Keratinocyte (primary cell): ENCODE data around the gene COPS3. TPM values are rescaled to one million over a fixed set of nuclear protein-coding genes. Genes with fewer than 3 reads are reported as not detected.

Experiments
- DNase-seq: peaks from one replicate; pipeline ENCODE4 v3.0.0-alpha.2; 2011; ENCODE audit warnings: low read depth, missing footprints, low spot score
- FAIRE-seq: peaks from 2 replicates; lab custom pipeline; 2011; peaks lifted over from hg19 to GRCh38; lab: Jason Lieb, UNC
- H2AFZ ChIP-seq: 2 replicates; pipeline ENCODE4 v1.6.0; 2012; ENCODE audit warnings: low read length, control low read depth, inconsistent platforms; ENCODE audit not compliant: control insufficient read depth
- H3K27ac ChIP-seq: 2 replicates; pipeline ENCODE4 v1.5.1; 2011; ENCODE audit warnings: low read length; ENCODE audit not compliant: control insufficient read depth, insufficient read depth
- H3K27me3 ChIP-seq: 3 replicates; pipeline ENCODE4 v1.6.0; 2011; ENCODE audit warnings: low read length; ENCODE audit not compliant: control insufficient read depth, insufficient read depth; ENCODE audit errors: extremely low read depth
- H3K36me3 ChIP-seq, 2 experiments: 2 replicates in 1 of 2; 3 replicates in 1 of 2; pipeline ENCODE4 v1.5.1; 2011; ENCODE audit warnings: low read length in 2 of 2, mild to moderate bottlenecking in 1 of 2; ENCODE audit not compliant: control insufficient read depth in 2 of 2, insufficient read depth in 2 of 2; ENCODE audit errors: extremely low read depth in 1 of 2
- H3K4me1 ChIP-seq: 3 replicates; pipeline ENCODE4 v1.5.1; 2011; ENCODE audit warnings: low read length; ENCODE audit not compliant: control insufficient read depth, insufficient read depth; ENCODE audit errors: extremely low read depth
- H3K4me2 ChIP-seq: 3 replicates; pipeline ENCODE4 v1.6.0; 2011; ENCODE audit warnings: low read depth, low read length; ENCODE audit not compliant: control insufficient read depth, insufficient read depth; ENCODE audit errors: extremely low read depth
- H3K4me3 ChIP-seq, 3 experiments: fragments of 200-600 bp in 1 of 3; sonication (generic) in 1 of 3; 2 replicates in 2 of 3; 3 replicates in 1 of 3; pipeline ENCODE4 v1.5.1; 2011 to 2016; ENCODE audit warnings: low read length in 3 of 3, mild to moderate bottlenecking in 3 of 3, control low read depth in 2 of 3, inconsistent platforms in 1 of 3, low read depth in 1 of 3, mixed read lengths in 1 of 3, mixed run types in 1 of 3, moderate library complexity in 1 of 3; ENCODE audit not compliant: control insufficient read depth in 2 of 3, insufficient read depth in 2 of 3; ENCODE audit errors: extremely low read depth in 1 of 3
- H3K79me2 ChIP-seq: 2 replicates; pipeline ENCODE4 v1.6.0; 2012; ENCODE audit warnings: low read length; ENCODE audit not compliant: control insufficient read depth, insufficient read depth
- H3K9ac ChIP-seq: 3 replicates; pipeline ENCODE4 v1.6.0; 2011; ENCODE audit warnings: low read length; ENCODE audit not compliant: control insufficient read depth, insufficient read depth; ENCODE audit errors: extremely low read depth
- H3K9me1 ChIP-seq: 3 replicates; pipeline ENCODE4 v1.6.0; 2011; ENCODE audit warnings: low read length; ENCODE audit not compliant: control insufficient read depth, insufficient read depth; ENCODE audit errors: extremely low read depth
- H3K9me3 ChIP-seq: 2 replicates; pipeline ENCODE4 v1.5.1; 2012; ENCODE audit warnings: low read depth, low read length; ENCODE audit not compliant: control insufficient read depth
- H4K20me1 ChIP-seq: 3 replicates; pipeline ENCODE4 v1.6.0; 2011; ENCODE audit warnings: low read length; ENCODE audit not compliant: control insufficient read depth, insufficient read depth; ENCODE audit errors: extremely low read depth
- EZH2 ChIP-seq: IDR thresholded peaks from one replicate; pipeline ENCODE4 v1.6.1; 2012; ENCODE audit warnings: inconsistent platforms, mild to moderate bottlenecking, low read length, moderate library complexity
- dilution Hi-C: fragments of 300-500 bp; cut with MboI; formaldehyde crosslinking; loops from one replicate; pipeline ENCODE4 v1.7.0; 2020; ENCODE audit warnings: low sequenced_read_pairs; ENCODE audit not compliant: extremely low pct_ligation_motif_present
- polyA plus RNA-seq, 5 experiments: library from polyadenylated mRNA; depleted of rRNA in 3 of 5; stranded (reverse) in 3 of 5; stranded (forward) in 1 of 5; unstranded in 1 of 5; fragments of >200 nt; gene quantifications; 1 replicate in 1 of 5; 2 replicates in 3 of 5; 3 replicates in 1 of 5; pipeline versions ENCODE4 v1.2.1 to v1.2.3, GENCODE V29; 2011 to 2012; ENCODE audit warnings: missing spikeins in 2 of 5, low read depth in 1 of 5, low replicate concordance in 1 of 5
- TF ChIP-seq, protein P1 (sequence below), 3 experiments: IDR thresholded peaks in 1 of 3; conservative IDR thresholded peaks in 1 of 3; optimal IDR thresholded peaks in 1 of 3; 2 replicates in 2 of 3; 3 replicates in 1 of 3; pipeline versions ENCODE3 to v1.5.1; 2011; ENCODE audit warnings: low read length in 3 of 3, mild to moderate bottlenecking in 3 of 3, moderate library complexity in 2 of 3, control low read depth in 1 of 3, inconsistent platforms in 1 of 3; ENCODE audit not compliant: insufficient read depth in 2 of 3; ENCODE audit errors: extremely low read depth in 1 of 3

COPS3 gene
- polyA plus RNA-seq, 1 donor (not counting 4 experiments of a cell fraction or from before 2014, with no cell fraction given), result 89.7 TPM

DNA sequence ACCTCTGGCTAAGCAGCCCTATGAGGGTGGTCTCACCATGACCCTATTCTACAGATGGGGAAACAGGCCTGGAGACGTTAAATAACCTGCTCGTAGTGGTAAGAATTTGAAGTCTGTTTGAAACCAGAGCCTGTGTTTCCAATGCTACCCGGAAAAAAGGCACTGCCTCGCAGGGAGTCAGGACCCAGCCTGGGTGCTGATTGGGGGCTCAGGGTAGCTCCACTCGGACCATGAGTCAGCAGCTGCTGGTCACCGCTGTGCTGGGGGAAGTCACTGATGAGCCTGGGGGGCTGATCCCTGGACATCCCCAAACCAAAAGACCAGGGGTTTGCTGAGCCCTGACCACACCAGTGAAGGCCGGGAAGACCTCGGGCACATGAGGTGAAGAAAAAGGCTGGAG, 65.5 kb downstream of the COPS3 start:
- dilution Hi-C loops, result no loop called here
- H3K4me3 ChIP-seq, result no peak overlapping the region
- FAIRE-seq, result no peak

DNA sequence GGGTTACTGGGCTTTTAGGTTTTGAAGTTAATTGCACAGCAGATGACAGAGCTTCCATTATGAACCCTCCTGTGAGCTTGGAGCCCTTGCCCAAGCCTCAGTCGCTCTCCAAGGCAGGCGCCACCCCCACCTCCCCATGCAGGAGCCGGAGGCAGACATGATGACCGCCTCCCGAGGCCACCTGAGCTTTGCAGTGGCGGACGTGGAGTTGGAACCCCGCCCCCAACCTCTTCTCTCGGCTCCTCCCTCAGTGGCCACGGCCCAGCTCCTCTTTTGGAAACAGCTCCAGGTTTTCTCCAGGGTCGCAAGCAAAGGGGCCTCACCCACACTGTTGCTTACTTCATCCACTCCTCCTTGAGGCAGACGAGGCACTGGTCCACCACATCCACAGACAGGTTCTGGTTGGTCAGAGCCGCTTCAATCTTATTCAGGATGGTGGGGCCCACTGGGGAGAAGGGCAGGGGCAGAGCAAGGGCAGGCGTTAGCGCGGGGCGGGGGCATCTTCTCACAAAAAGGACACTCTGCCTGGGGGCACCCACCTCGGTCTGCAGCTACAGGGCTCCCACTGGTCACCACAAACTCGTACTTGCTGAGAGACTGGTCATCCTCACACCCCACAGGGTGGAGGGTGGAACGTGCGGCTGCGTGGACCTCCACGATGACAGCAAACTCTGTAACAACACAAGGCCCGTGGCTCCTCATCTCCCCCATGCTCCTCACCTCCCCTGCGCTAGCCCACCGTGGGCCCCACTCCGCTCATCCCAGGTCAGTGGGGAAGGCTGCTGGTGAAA, 66.2 kb downstream of the COPS3 start:
- DNase-seq, result no peak
- dilution Hi-C loops, result no loop called here
- peaks cover 26 to 57% of the 10 kb centered on the region in 2 experiments for H3K36me3 ChIP-seq

More for the DNA sequence above, 65.5 kb downstream of the COPS3 start:
- peaks cover 29 to 60% of the 10 kb centered on the region in 2 experiments for H3K36me3 ChIP-seq
- peaks cover under 1% of the 10 kb centered on the region for H4K20me1 ChIP-seq
- DNase-seq, result no peak
- H3K4me1 ChIP-seq, result no peaks in the 10 kb centered on the region
- H3K9ac ChIP-seq, result no peak overlapping the region
- H3K79me2 ChIP-seq, result no peaks in the 10 kb centered on the region
- H3K9me3 ChIP-seq, result no peaks in the 10 kb centered on the region
- no peak overlapping the region for H3K27ac ChIP-seq
- H3K27me3 ChIP-seq, result no peaks in the 10 kb centered on the region
- TF ChIP-seq EZH2, result no peak
- TF ChIP-seq, protein P1, sequence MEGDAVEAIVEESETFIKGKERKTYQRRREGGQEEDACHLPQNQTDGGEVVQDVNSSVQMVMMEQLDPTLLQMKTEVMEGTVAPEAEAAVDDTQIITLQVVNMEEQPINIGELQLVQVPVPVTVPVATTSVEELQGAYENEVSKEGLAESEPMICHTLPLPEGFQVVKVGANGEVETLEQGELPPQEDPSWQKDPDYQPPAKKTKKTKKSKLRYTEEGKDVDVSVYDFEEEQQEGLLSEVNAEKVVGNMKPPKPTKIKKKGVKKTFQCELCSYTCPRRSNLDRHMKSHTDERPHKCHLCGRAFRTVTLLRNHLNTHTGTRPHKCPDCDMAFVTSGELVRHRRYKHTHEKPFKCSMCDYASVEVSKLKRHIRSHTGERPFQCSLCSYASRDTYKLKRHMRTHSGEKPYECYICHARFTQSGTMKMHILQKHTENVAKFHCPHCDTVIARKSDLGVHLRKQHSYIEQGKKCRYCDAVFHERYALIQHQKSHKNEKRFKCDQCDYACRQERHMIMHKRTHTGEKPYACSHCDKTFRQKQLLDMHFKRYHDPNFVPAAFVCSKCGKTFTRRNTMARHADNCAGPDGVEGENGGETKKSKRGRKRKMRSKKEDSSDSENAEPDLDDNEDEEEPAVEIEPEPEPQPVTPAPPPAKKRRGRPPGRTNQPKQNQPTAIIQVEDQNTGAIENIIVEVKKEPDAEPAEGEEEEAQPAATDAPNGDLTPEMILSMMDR (optimal IDR thresholded peaks at IDR 0.05 in 1 of 3, IDR thresholded peaks at IDR 0.05 in 1 of 3, conservative IDR thresholded peaks at IDR 0.05 in 1 of 3; ENCODE audit: extremely low read depth in 1 of 3, insufficient read depth in 2 of 3, low read length in 3 of 3), result no peak
- H2AFZ ChIP-seq, result no peak overlapping the region
- H3K9me1 ChIP-seq, result no peaks in the 10 kb centered on the region
- H3K4me2 ChIP-seq, result no peak overlapping the region

More for the DNA sequence above, 66.2 kb downstream of the COPS3 start:
- Histone ChIP-seq H3K4me2 (no peak overlapping the region), H3K79me2 (no peaks in the 10 kb centered on the region), H3K4me3 (no peak overlapping the region), H4K20me1 (no peaks in the 10 kb centered on the region), H2AFZ (no peak overlapping the region), H3K27ac (no peak overlapping the region), H3K27me3 (no peaks in the 10 kb centered on the region), H3K9ac (no peak overlapping the region), H3K4me1 (no peaks in the 10 kb centered on the region), H3K9me3 (no peaks in the 10 kb centered on the region), H3K9me1 (no peaks in the 10 kb centered on the region)
- FAIRE-seq, result no peak
- no peak for TF ChIP-seq EZH2
- TF ChIP-seq, protein P1 (optimal IDR thresholded peaks at IDR 0.05 in 1 of 3, IDR thresholded peaks at IDR 0.05 in 1 of 3, conservative IDR thresholded peaks at IDR 0.05 in 1 of 3; ENCODE audit: extremely low read depth in 1 of 3, insufficient read depth in 2 of 3, low read length in 3 of 3), result no peak
